G401.6 (cell line): Measurements from ENCODE around the gene H2AZ2.

Experiments used
- FAIRE-seq: peaks from 2 replicates; lab custom pipeline; 2012; peaks lifted over from hg19 to GRCh38; lab: Jason Lieb, UNC

H2AZ2 gene

DNA sequence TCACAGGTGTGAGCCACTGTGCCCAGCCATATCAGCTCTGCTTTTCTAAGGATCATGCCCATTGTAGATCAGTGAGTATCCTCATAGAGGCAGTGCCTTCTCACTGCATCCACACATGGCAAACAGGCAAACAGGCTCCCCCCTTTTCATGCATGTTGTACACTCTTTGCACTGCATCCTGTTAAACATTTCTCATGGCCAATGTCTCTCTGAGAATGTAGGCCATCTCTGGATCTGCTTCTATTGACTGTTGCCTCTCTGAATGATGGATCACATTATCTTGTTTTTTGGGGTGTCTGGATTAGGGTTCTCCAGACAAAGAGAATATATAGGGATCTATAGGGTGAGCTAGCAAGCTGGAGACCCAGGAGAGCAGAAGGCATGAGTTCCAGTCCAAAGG lies 64.5 kb downstream of the H2AZ2 start:
- FAIRE-seq, result no peak

DNA sequence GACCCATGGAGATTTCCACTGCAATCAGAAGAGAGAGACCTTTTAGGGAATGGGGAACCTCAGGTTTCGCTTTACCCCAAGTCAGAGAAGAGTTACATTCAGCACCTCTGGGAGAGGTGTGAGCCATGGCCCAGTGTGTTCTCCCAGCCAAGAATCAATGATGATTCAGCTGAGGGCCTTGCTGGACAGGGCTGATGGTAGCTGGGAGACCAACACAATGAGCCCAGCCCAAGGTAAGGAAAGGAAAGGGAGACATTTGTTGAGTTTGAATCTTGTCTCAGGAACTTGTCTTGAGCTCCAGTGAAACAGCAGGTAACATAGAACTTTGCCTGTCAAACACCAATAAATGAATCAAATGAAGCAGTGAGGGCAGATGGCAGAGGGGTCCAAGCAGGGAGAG lies 65.4 kb downstream of the H2AZ2 start:
- FAIRE-seq, result no peak
